NCI-H524 (cell line): ENCODE measurements around the gene C10orf143.

ENCODE experiments used
- DNase-seq, 2 experiments: peaks; one replicate each; lab custom pipeline; 2025; lab: John Stamatoyannopoulos, UW

The C10orf143 gene

GRCh38 chr10:130015075-130015695, 95.4 kb downstream of the C10orf143 start:
- no peak for DNase-seq

- no peak for DNase-seq
These were observed 96.2 kb downstream of the C10orf143 start for GRCh38 chr10:130014263-130015074.
